HEK293T (cell line): Measurements from ENCODE around the gene STT3B.

Source experiments
- ARNT ChIP-seq: fragments of 450-650 bp; IDR thresholded peaks from 2 replicates; pipeline ENCODE4 v1.6.1; 2017; ENCODE audit warnings: mild to moderate bottlenecking
- ELF4 ChIP-seq: fragments of 450-650 bp; IDR thresholded peaks from 2 replicates; pipeline ENCODE4 v1.6.1; 2017; ENCODE audit warnings: antibody characterized with exemption
- FOXA1 ChIP-seq: fragments of 450-650 bp; IDR thresholded peaks from 2 replicates; pipeline ENCODE4 v1.6.1; 2016; ENCODE audit warnings: mild to moderate bottlenecking
- FOXM1 ChIP-seq: fragments of 450-650 bp; IDR thresholded peaks from 2 replicates; pipeline ENCODE4 v1.6.1; 2017; ENCODE audit warnings: mild to moderate bottlenecking, borderline replicate concordance
- HDGF ChIP-seq: fragments of 450-650 bp; IDR thresholded peaks from 2 replicates; pipeline ENCODE4 v1.6.1; 2017; ENCODE audit warnings: antibody characterized with exemption, borderline replicate concordance
- LEF1 ChIP-seq: fragments of 450-650 bp; IDR thresholded peaks from 2 replicates; pipeline ENCODE4 v1.6.1; 2017; ENCODE audit warnings: mild to moderate bottlenecking, borderline replicate concordance
- SP1 ChIP-seq: fragments of 450-650 bp; IDR thresholded peaks from 2 replicates; pipeline ENCODE4 v1.6.1; 2017
- SUZ12 ChIP-seq: fragments of 450-650 bp; IDR thresholded peaks from 2 replicates; pipeline ENCODE4 v1.6.1; 2016; ENCODE audit warnings: mild to moderate bottlenecking
- TARDBP ChIP-seq: fragments of 450-650 bp; IDR thresholded peaks from 2 replicates; pipeline ENCODE4 v1.6.1; 2016
- ZNF384 ChIP-seq: fragments of 450-650 bp; IDR thresholded peaks from 2 replicates; pipeline ENCODE4 v1.6.1; 2016

DNA sequence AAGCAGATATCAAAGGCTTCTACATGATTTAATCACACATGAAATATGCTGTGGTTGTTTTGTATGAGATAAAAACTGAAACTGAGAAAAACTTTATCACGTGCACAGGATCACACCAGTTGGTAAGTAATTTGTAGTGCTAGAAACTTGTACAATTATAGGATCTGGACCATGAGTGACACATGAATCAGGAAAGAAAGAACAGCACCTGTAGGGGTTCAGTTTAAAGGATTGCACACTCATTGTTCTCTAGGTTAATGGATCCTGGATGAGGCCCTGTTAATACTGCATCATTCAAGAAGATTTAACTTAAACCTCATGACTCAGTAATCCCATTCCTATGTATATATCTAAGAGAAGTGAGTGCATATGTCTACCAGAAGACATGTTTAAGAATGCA is 87.9 kb downstream of the STT3B start:
- TF ChIP-seq TARDBP: no peak
- TF ChIP-seq SP1: no peak
- no peak for TF ChIP-seq HDGF
- no peak for TF ChIP-seq ARNT
- TF ChIP-seq ZNF384: no peak
- no peak for TF ChIP-seq SUZ12
- no peak for TF ChIP-seq ELF4
- TF ChIP-seq FOXM1: no peak
- TF ChIP-seq LEF1: no peak
- no peak for TF ChIP-seq FOXA1
